ACC112 (cell line): ENCODE data around the gene OCA2.

Experiments used
- H2AFZ ChIP-seq: fragments of 200-600 bp; sonication (generic); one replicate; pipeline ENCODE4 v1.6.0; 2017; ENCODE audit warnings: antibody characterized with exemption, low read length; ENCODE audit not compliant: unreplicated experiment
- H3K27ac ChIP-seq: fragments of 200-600 bp; sonication (generic); 2 replicates; pipeline ENCODE4 v1.5.1; 2014; ENCODE audit warnings: low read depth, mild to moderate bottlenecking, antibody characterized with exemption, low read length, moderate library complexity
- H3K27me3 ChIP-seq: fragments of 200-600 bp; sonication (generic); 2 replicates; pipeline ENCODE4 v1.6.1; 2014; ENCODE audit warnings: mild to moderate bottlenecking, antibody characterized with exemption, low read length, moderate library complexity, mixed read lengths; ENCODE audit not compliant: insufficient read depth
- H3K36me3 ChIP-seq: fragments of 200-600 bp; sonication (generic); 2 replicates; pipeline ENCODE4 v1.6.1; 2016; ENCODE audit warnings: mild to moderate bottlenecking, antibody characterized with exemption, low read length, moderate library complexity, mixed read lengths; ENCODE audit not compliant: insufficient read depth
- H3K4me1 ChIP-seq: fragments of 200-600 bp; sonication (generic); one replicate; pipeline ENCODE4 v1.6.1; 2016; ENCODE audit warnings: low read length, mixed read lengths; ENCODE audit not compliant: insufficient read depth, unreplicated experiment, control insufficient read depth
- H3K4me3 ChIP-seq: fragments of 200-600 bp; sonication (generic); 2 replicates; pipeline ENCODE4 v1.5.1; 2014; ENCODE audit warnings: mild to moderate bottlenecking, low read depth, low read length
- H3K79me2 ChIP-seq: fragments of 200-600 bp; sonication (generic); one replicate; pipeline ENCODE4 v1.6.0; 2016; ENCODE audit warnings: low read length; ENCODE audit not compliant: control insufficient read depth, unreplicated experiment, insufficient read depth

The OCA2 gene

DNA sequence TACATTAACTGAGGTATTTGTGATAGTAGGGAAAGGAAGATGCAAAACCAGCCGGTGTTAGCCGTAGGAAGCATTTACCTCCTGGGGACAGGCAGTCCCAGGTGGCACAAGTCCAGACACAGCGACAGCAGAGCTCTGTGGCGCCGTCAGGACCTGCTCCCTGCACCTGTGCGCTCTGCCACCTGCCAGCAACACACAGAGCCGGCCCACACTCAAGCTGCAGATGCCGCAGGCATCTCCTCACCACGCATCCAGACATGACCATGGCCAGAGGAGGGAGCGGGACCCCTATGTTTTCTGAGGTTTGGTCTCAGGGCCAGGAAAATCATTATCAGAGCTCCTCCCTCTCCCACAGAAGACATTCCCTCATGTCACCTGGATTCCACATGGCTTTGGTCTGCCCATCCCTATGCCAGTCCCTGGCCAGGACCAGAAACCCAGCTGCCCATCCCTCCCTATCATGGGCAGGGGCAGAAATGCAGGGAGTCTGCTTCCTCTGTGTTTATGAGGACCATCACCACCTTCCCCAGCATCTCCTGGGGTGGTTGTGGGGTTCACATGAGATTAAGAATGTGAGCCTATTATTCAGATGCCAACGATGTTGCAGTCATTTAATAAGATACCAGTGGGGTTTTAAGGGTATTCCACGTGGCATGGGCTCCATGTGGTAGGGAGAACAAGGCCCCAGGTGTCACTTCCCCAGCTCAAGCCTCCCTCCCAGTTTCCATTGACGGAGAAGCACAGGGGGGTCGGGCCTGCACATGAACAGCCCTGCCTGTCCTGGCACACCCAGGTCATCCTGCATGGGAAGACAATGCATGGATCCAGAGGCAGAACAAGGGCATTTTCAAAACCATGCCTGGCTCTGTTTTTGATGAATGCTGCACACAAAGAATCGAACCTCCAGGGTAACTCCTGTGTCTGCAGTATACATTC, 251.1 kb downstream of the OCA2 start:
- no peaks in the 10 kb centered on the region for H3K27me3 ChIP-seq
- no peaks in the 10 kb centered on the region for H3K4me1 ChIP-seq
- H3K4me3 ChIP-seq, result no peak overlapping the region
- no peak overlapping the region for H2AFZ ChIP-seq
- no peak overlapping the region for H3K27ac ChIP-seq
- no peaks in the 10 kb centered on the region for H3K36me3 ChIP-seq
- no peaks in the 10 kb centered on the region for H3K79me2 ChIP-seq

DNA sequence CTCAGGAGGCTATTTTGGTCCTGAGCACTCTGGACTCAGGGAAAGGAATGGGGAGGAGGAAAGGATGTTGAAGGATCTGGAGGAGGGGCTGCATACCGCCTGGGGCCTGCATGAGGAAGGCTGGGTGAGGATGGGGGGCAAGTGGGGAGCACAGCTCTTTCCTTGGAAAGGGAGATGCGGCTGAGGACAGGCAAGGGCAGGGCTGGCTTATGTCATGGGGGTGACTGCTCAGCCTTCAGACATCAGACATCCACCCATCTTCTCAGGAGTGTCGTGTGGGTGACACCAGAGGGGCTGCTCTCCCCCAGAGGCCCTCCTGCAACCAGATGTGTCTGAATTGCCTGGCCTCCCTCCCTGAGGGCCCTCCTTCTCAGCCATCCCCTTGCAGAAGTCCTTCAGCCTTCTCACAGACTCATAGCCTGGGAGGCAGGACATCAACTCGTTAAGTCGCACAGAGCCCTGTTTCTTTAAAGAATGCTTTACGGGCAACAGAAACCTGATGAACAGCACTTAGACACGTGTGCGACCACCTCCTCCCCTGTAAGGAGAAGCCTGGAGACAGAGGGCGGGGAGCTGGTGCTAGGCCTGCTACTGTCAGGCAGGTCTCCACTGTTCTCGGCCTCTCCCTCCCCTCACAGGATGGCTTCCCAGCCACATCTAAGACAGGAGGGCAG, 252.3 kb downstream of the OCA2 start:
- H3K36me3 ChIP-seq, result no peaks in the 10 kb centered on the region
- H2AFZ ChIP-seq, result no peak overlapping the region
- no peak overlapping the region for H3K4me3 ChIP-seq
- no peak overlapping the region for H3K27ac ChIP-seq
- no peaks in the 10 kb centered on the region for H3K4me1 ChIP-seq
- H3K79me2 ChIP-seq, result no peaks in the 10 kb centered on the region
- H3K27me3 ChIP-seq, result no peaks in the 10 kb centered on the region

DNA sequence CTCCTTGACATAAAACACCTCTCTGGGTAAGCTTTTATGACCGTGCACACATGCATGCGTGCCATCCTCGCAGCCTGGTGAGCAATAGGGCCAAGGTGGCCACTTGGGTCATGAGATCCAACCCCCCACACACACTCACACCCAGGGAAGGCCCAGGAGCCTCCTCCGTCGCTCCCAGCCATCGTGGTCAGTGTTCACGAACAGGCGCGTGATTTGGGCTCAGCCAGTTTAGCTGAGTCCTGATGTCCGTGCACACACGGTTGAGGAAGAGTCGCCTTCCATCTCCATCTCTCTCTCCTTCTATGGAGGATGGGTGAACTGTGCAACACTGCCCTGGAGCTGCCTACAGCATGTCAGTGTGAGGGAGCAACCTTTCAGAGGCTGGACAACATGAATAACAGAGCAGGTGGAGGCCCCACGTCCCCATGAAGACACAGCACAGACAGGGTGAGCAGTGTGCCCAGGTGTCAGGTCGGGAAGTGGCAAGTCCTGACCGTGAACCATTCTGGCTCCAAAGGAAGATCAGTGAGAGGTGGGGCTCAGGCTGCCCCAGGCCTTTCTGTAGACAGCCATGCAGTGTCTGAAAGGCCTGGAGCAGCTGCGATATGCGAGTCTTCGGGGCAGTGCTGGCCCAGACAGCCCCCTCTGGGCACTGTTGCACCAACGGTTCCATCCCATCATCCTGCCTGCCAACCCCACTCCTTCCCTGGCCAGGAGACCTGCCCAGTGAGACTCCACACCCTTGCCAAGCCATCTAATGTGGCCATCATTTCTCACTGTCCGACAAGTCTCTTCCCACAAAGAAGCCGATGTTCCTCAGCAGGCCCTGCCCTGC, 253.4 kb downstream of the OCA2 start:
- Histone ChIP-seq H3K36me3 (no peaks in the 10 kb centered on the region), H3K79me2 (no peaks in the 10 kb centered on the region), H3K27me3 (no peaks in the 10 kb centered on the region), H3K27ac (no peak overlapping the region), H3K4me3 (no peak overlapping the region), H3K4me1 (no peaks in the 10 kb centered on the region), H2AFZ (no peak overlapping the region)

DNA sequence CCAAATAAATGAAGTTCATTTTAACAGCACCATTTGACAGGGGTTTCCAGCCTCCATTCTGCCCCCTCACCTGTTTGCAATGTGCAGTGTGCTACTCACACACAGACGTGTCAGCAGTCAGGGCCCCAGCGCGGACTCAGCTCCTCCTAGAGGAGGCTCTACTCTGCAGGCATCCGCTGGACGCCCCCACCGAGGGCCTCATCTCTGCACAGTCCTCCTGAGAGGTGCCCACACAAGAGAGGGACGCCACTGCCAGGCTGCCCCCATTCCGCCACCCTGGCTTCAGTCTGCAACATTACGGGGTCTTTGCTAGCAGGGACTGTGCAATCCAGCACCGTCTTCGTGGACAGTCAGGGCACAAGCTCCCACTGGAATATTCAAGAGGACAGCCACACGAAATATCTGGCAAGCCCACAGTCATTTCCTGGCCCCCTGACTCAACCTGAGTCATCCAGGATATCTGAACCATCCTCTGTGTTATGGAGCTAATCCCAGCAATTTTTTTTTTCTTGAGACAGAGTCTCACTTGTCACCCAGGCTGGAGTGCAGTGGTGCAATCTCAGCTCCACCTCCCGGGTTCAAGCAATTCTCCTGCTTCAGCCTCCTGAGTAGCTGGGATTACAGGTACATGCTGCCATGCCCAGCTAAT, 255.0 kb downstream of the OCA2 start:
- H3K79me2 ChIP-seq, result no peaks in the 10 kb centered on the region
- H3K4me1 ChIP-seq, result no peaks in the 10 kb centered on the region
- no peak overlapping the region for H3K27ac ChIP-seq
- H3K4me3 ChIP-seq, result no peak overlapping the region
- H3K36me3 ChIP-seq, result no peaks in the 10 kb centered on the region
- H2AFZ ChIP-seq, result no peak overlapping the region
- no peaks in the 10 kb centered on the region for H3K27me3 ChIP-seq

DNA sequence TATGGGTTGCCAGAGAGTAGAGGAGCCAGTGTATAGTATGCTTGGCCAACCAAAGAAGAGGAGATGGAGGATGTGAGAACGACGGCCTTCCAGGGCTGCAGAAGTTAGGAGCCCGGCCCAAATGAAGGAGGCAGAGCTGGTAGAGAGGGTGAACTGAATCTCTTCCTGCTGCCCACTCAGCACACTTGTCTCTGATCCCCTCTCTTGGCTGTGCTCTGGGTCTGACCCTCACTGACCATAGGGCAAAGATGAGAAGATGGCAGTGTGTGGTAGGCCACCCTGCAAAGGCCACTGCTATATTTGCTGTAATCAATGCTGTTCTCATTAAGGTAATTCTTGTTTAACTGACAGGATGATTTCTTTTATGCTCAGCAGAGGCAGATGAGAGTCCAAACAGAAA, 256.0 kb downstream of the OCA2 start:
- Histone ChIP-seq H3K36me3 (no peaks in the 10 kb centered on the region), H3K4me1 (no peaks in the 10 kb centered on the region), H3K4me3 (no peak overlapping the region), H2AFZ (no peak overlapping the region), H3K79me2 (no peaks in the 10 kb centered on the region), H3K27ac (no peak overlapping the region), H3K27me3 (no peaks in the 10 kb centered on the region)

DNA sequence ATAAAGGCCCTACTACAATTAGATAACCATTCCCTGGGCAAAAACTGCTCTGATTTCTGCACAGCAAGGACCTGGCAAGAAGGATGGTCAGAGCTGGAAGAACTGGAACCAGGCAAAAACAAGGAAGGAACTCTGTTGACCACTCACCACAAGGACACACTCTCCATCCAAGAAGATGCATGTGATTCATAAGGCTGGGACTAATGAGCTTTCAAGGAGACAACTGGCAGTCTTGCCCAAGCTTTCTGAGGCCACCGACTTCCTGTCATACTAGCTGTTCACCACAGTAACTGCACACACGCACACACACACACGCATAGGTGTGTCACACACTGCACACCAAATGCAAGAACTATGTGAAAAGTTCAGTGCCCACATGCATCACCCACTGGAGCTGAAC, 256.6 kb downstream of the OCA2 start:
- H3K27ac ChIP-seq, result no peak overlapping the region
- H3K4me1 ChIP-seq, result no peaks in the 10 kb centered on the region
- H3K4me3 ChIP-seq, result no peak overlapping the region
- H3K79me2 ChIP-seq, result no peaks in the 10 kb centered on the region
- no peaks in the 10 kb centered on the region for H3K27me3 ChIP-seq
- no peak overlapping the region for H2AFZ ChIP-seq
- no peaks in the 10 kb centered on the region for H3K36me3 ChIP-seq

DNA sequence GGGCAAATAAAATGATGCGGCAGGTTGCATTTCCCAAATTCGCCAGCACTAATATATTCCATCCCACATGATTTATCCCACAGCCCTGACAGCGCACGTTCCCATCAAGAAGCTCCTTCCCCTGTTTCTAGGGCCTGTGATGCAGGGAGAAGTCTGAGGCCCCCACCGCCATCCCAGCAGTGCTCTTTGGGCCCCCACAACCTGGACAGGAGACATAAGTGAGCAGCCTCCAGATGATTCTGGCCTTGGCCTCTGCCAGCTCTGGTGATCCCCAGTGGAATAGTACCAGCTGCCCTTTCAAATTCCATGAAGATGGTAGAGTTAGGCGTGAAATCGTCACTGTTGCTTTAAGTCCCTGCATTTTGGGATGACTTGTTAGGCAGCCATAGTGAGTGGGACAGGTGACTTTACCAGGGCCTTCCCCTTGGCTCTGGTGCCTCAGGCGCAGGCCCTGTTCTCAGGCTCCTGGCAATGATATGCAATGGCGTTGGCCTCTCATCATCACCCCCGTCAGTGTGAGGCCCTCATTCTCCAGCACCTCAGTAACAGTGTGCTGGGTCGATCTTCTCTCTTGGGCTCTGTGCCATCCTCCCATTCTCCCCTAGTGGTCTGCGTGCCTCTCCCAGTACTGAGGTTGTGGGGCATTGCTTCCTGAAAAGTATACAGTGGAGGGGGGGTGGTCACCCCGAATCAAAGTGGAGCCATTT, 263.7 kb downstream of the OCA2 start:
- H3K27me3 ChIP-seq, result no peaks in the 10 kb centered on the region
- H3K4me3 ChIP-seq, result no peak overlapping the region
- no peak overlapping the region for H2AFZ ChIP-seq

DNA sequence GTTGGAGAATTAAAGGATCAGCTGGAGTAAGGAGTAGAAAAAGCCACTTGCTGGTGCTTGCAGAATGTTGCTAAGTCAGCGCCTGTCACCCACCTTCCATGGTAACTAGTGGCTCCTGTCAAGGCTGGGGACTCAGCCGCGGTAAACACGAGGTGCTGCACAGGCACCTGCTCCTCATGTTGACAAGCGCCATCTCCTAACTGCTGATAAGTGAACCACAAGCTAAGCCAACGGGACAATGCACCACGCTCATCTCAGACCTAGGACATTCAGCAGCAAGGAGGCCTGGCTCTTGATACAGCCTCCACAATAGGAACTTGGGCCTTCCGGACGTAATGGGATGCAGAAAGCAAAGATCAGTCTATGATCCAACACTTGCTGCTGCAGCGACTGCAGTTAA, 264.4 kb downstream of the OCA2 start:
- no peak overlapping the region for H3K4me3 ChIP-seq
- H3K27me3 ChIP-seq, result no peaks in the 10 kb centered on the region
- H3K36me3 ChIP-seq, result no peaks in the 10 kb centered on the region
- no peaks in the 10 kb centered on the region for H3K79me2 ChIP-seq
- H3K4me1 ChIP-seq, result no peaks in the 10 kb centered on the region
- H2AFZ ChIP-seq, result no peak overlapping the region
- H3K27ac ChIP-seq, result no peak overlapping the region

More for the DNA sequence above, 263.7 kb downstream of the OCA2 start:
- Histone ChIP-seq H3K27ac (no peak overlapping the region), H3K4me1 (no peaks in the 10 kb centered on the region), H3K36me3 (no peaks in the 10 kb centered on the region), H3K79me2 (no peaks in the 10 kb centered on the region)

DNA sequence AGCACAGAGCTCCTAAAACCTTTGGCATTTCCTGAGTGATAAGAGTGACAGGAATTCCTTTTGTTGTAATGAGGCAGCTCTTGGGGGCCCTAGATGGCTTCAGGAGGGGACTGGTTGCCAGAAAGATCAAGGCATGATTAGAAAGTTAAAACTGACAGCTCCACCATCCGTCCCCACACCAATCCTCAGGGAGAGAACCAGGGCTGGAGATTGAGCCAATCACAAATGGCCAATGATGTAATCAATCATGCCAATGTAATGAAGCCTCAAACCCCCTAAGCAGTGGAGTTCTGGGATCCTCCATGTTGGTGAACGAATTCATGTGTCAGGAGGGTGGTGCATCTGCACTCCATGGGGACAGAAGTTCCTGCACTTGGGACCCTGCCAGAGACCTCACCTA, 265.1 kb downstream of the OCA2 start:
- H3K79me2 ChIP-seq, result no peaks in the 10 kb centered on the region
- no peaks in the 10 kb centered on the region for H3K4me1 ChIP-seq
- H2AFZ ChIP-seq, result no peak overlapping the region
- H3K36me3 ChIP-seq, result no peaks in the 10 kb centered on the region
- H3K4me3 ChIP-seq, result no peak overlapping the region
- no peak overlapping the region for H3K27ac ChIP-seq
- H3K27me3 ChIP-seq, result no peaks in the 10 kb centered on the region

DNA sequence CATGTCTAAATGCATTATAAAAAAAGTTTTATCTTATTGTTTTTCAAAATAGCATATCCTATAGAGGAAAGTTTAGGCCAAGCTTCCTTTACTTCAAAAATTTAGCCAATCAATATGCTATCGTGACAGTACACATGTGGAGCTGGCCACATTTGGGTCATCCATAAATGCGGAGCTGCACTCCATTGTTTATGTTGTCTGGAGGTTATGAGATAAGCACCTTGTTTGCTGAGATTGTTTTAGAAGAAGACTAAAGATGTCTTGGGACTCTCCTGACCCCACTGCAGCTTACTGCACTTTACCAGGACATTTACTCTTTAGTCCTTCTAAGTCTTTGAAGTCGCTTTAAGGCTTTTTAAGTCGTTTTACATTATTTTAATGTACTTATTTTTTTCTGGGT, 265.9 kb downstream of the OCA2 start:
- Histone ChIP-seq H3K79me2 (no peaks in the 10 kb centered on the region), H3K27me3 (no peaks in the 10 kb centered on the region), H3K4me3 (no peak overlapping the region), H3K36me3 (no peaks in the 10 kb centered on the region), H2AFZ (no peak overlapping the region), H3K27ac (no peak overlapping the region), H3K4me1 (no peaks in the 10 kb centered on the region)
